HFFc6 (cell line): ENCODE measurements around the gene ACTR1A. TPM values are rescaled to one million over a fixed set of nuclear protein-coding genes. Genes with fewer than 3 reads are reported as not detected.
A peak's percentile ranks its signal among the peaks of the same experiment; 100 is the strongest.

Experiments
- DNase-seq: peaks from one replicate; pipeline ENCODE4 v3.0.0-alpha.2; 2018
- H3K27ac Mint-ChIP-seq: 2 replicates; pipeline ENCODE4 v1.8.0; 2020; ENCODE audit warnings: mild to moderate bottlenecking, mixed read lengths
- H3K27me3 Mint-ChIP-seq: 2 replicates; pipeline ENCODE4 v1.8.0; 2021; ENCODE audit warnings: mild to moderate bottlenecking, moderate library complexity, mixed read lengths; ENCODE audit not compliant: insufficient read depth
- H3K36me3 Mint-ChIP-seq: 2 replicates; pipeline ENCODE4 v1.8.0; 2021; ENCODE audit warnings: low read depth, mixed read lengths
- H3K4me1 Mint-ChIP-seq: 2 replicates; pipeline ENCODE4 v1.8.0; 2020; ENCODE audit warnings: low read depth, mixed read lengths
- H3K4me3 Mint-ChIP-seq: 2 replicates; pipeline ENCODE4 v1.8.0; 2020; ENCODE audit warnings: mild to moderate bottlenecking, moderate library complexity, mixed read lengths
- H3K9me3 Mint-ChIP-seq: 2 replicates; pipeline ENCODE4 v1.8.0; 2020; ENCODE audit warnings: mild to moderate bottlenecking, mixed read lengths
- CTCF ChIP-seq: fragments of 200-600 bp; sonication (generic); IDR thresholded peaks from 2 replicates; pipeline ENCODE4 v1.5.0; 2021; ENCODE audit warnings: antibody characterized with exemption, mild to moderate bottlenecking
- total RNA-seq, 6 experiments: library from RNA; stranded (reverse); fragmentation: NEBNext Ultra II Directional; extraction: Animal tissue kit (Norgen Biotek cat#: 25700); gene quantifications; 2 replicates in 1 of 6; 3 replicates in 5 of 6; pipeline ENCODE4 v1.2.3, GENCODE V29; 2021

ACTR1A gene
- total RNA-seq, 6 experiments from 2014 or later: 125 to 175 (median 152) TPM

DNA sequence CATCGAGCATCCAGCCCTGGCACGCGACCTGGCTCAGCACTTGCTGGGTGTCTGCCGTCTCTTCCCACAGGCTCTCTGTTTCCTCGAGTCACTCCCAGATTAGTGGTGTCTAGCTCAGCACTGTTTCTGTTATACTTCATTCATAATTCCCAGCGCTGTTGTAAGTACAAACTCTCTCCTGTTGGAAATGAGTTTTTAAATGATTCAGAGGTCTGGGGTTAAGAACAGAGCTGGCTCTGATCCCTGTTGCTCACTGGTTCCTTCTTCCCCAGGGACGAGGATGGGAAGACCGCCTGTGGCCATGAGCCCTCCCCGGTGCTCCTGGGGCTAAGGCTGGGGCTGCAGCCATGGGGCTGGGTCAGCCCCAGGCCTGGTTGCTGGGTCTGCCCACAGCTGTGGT is 33.8 kb downstream of the ACTR1A start:
- no peak for TF ChIP-seq CTCF
- DNase-seq: no peak
- no peak overlapping the region for H3K4me3 Mint-ChIP-seq
- peaks cover 2% of the 10 kb centered on the region for H3K27me3 Mint-ChIP-seq
- no peaks in the 10 kb centered on the region for H3K4me1 Mint-ChIP-seq
- no peaks in the 10 kb centered on the region for H3K9me3 Mint-ChIP-seq
- H3K27ac Mint-ChIP-seq: no peak overlapping the region
- no peaks in the 10 kb centered on the region for H3K36me3 Mint-ChIP-seq

GRCh38 chr10:102467971-102468438 is 34.5 kb downstream of the ACTR1A start:
- peaks cover 2% of the 10 kb centered on the region for H3K27me3 Mint-ChIP-seq
- DNase-seq: no peak
- no peaks in the 10 kb centered on the region for H3K4me1 Mint-ChIP-seq
- no peaks in the 10 kb centered on the region for H3K9me3 Mint-ChIP-seq
- H3K27ac Mint-ChIP-seq: no peak overlapping the region
- TF ChIP-seq CTCF: no peak
- no peaks in the 10 kb centered on the region for H3K36me3 Mint-ChIP-seq
- H3K4me3 Mint-ChIP-seq: no peak overlapping the region

DNA sequence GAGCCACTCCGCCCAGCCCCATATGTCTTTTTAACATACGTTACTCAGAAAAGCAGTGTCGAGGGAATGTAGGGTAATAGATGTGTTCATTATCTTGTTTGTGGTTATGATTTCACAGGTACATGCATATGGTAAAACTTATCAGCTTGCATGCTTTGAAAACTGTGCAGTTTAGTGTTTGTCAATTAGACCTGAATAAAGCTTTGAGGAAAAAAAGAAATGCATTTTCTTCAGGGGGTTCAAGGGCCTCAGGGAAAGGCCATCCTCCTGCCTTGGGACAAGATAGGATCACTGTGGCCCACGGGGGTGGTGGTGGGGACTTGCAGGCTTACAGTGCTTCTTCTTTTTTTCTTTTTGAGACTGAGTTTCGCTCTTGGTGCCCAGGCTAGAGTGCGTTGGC is 35.2 kb downstream of the ACTR1A start:
- Mint-ChIP-seq H3K36me3 (no peaks in the 10 kb centered on the region), H3K9me3 (no peaks in the 10 kb centered on the region), H3K27ac (no peak overlapping the region), H3K4me3 (no peak overlapping the region), H3K4me1 (peaks cover 6% of the 10 kb centered on the region; the same call in 1 of the 2 replicates), H3K27me3 (peaks cover 2% of the 10 kb centered on the region)
- TF ChIP-seq CTCF: no peak
- DNase-seq: no peak

DNA sequence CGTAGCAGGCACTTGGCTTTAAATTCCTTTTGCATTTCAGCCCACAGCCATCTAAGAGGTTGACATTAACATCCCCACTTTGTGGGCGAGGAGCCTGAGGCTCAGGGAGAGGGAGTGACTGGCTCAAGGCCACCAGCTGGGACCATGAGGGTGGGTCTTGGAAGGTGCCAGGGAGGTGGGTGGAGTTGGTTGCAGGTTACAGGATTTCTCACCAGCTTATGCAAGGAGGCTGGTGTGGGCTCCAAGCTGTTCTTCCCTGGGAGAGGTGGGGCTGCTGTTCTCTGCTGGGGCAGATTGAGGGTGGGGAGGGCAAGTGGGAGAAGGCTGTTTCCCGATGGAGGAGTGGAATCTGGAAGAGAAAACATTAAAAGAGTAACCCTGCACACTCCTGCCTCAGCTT is 37.0 kb downstream of the ACTR1A start:
- no peak for DNase-seq
- Mint-ChIP-seq H3K4me3 (no peak overlapping the region), H3K27me3 (peaks cover 2% of the 10 kb centered on the region), H3K27ac (no peak overlapping the region), H3K4me1 (peaks cover 22% of the 10 kb centered on the region), H3K9me3 (no peaks in the 10 kb centered on the region), H3K36me3 (no peaks in the 10 kb centered on the region)
- no peak for TF ChIP-seq CTCF

DNA sequence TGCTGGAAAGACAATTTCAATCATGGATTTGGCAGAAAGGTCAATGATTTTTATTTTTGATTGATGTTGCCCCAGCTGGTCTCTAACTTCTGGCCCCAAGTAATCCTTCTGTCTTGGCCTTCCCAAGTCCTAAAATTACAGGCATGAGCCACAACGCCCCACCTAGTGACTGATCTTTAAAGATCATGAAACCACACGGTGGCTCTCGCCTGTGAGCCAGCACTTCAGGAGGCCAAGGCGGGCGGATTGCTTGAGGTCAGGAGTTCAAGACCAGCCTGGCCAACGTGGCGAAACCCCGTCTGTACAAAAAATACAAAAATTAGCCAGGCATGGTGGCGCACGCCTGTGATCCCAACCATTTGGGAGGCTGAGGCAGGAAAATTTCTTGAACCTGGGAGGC is 38.5 kb downstream of the ACTR1A start:
- no peak for TF ChIP-seq CTCF
- Mint-ChIP-seq H3K9me3 (no peaks in the 10 kb centered on the region), H3K36me3 (no peaks in the 10 kb centered on the region), H3K4me3 (no peak overlapping the region), H3K27me3 (peaks cover 3% of the 10 kb centered on the region), H3K27ac (no peak overlapping the region), H3K4me1 (peaks cover 22% of the 10 kb centered on the region)
- no peak for DNase-seq

DNA sequence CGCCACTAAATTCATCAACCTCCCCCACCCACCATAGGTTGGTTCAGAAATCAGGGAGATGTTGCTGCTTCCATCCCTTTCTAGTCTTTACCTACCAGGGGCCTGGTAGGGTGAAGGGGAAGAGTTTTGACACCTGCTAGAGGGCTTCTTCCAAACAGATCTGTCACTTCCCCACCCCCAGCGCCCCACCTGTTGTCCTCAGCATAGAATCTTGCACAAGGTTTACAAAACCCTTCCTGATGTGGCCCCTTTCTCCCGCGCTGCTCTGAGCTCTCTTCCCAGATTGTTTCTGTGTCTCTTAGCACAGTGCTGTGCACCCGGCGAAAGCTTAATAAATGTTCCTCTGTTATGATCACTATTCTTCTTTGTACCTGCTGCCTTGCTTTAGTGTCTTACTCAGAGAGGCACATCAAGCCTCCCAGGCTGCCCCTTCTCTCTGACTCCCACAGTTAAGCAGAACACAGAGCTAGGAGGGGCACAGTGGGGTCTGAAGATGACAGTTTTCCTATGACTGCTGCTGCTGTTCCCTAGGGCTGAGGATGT is 39.9 kb downstream of the ACTR1A start:
- Mint-ChIP-seq H3K27me3 (peaks cover 8% of the 10 kb centered on the region), H3K4me3 (peak overlapping the region; percentile 89; the same call in 1 of the 2 replicates), H3K4me1 (peaks cover 22% of the 10 kb centered on the region), H3K36me3 (no peaks in the 10 kb centered on the region), H3K27ac (no peak overlapping the region), H3K9me3 (no peaks in the 10 kb centered on the region)
- no peak for TF ChIP-seq CTCF
- DNase-seq: no peak
